Endodermal cell (in vitro differentiated cells): ENCODE measurements around the gene ZDHHC17. TPM values are rescaled to one million over a fixed set of nuclear protein-coding genes. Genes with fewer than 3 reads are reported as not detected.
A peak's percentile ranks its signal among the peaks of the same experiment; 100 is the strongest.

Experiments used
- DNase-seq: peaks from one replicate; pipeline ENCODE4 v3.0.0-alpha.2; 2017
- H3K27ac ChIP-seq: 2 replicates; pipeline ENCODE4 v1.5.1; 2013; ENCODE audit warnings: mild to moderate bottlenecking, low read depth, low read length, moderate library complexity
- H3K27me3 ChIP-seq: 2 replicates; pipeline ENCODE4 v1.6.1; 2013; ENCODE audit warnings: mild to moderate bottlenecking, low read length, moderate library complexity; ENCODE audit not compliant: insufficient read depth, control insufficient read depth, poor library complexity, severe bottlenecking
- H3K36me3 ChIP-seq: 2 replicates; pipeline ENCODE4 v1.7.0; 2013; ENCODE audit warnings: mild to moderate bottlenecking, low read length, moderate library complexity; ENCODE audit not compliant: control insufficient read depth, insufficient read depth
- H3K4me1 ChIP-seq: one replicate; pipeline ENCODE4 v1.7.0; 2013; ENCODE audit warnings: low read length; ENCODE audit not compliant: control insufficient read depth, insufficient read depth
- H3K4me3 ChIP-seq: 2 replicates; pipeline ENCODE4 v1.5.1; 2013; ENCODE audit warnings: mild to moderate bottlenecking, low read length, moderate library complexity
- H3K9ac ChIP-seq: 2 replicates; pipeline ENCODE4 v1.6.1; 2013; ENCODE audit warnings: mild to moderate bottlenecking, low read length, moderate library complexity; ENCODE audit not compliant: poor library complexity, severe bottlenecking; ENCODE audit errors: extremely low read depth
- H3K9me3 ChIP-seq: 2 replicates; pipeline ENCODE4 v1.6.1; 2013; ENCODE audit warnings: mild to moderate bottlenecking, low read length, moderate library complexity; ENCODE audit not compliant: control insufficient read depth
- H3K27ac Mint-ChIP-seq: 2 replicates; pipeline ENCODE4 v1.8.0; 2020; ENCODE audit warnings: mixed read lengths
- H3K27me3 Mint-ChIP-seq: 2 replicates; pipeline ENCODE4 v1.8.0; 2021; ENCODE audit warnings: mild to moderate bottlenecking, mixed read lengths; ENCODE audit not compliant: insufficient read depth
- H3K36me3 Mint-ChIP-seq: 2 replicates; pipeline ENCODE4 v1.8.0; 2020; ENCODE audit warnings: low read depth, mixed read lengths
- H3K4me1 Mint-ChIP-seq: 2 replicates; pipeline ENCODE4 v1.8.0; 2020; ENCODE audit warnings: mixed read lengths
- H3K4me3 Mint-ChIP-seq: 2 replicates; pipeline ENCODE4 v1.8.0; 2020; ENCODE audit warnings: mild to moderate bottlenecking, moderate library complexity, mixed read lengths
- H3K9me3 Mint-ChIP-seq: 2 replicates; pipeline ENCODE4 v1.8.0; 2020; ENCODE audit warnings: mild to moderate bottlenecking, mixed read lengths
- WGBS, 2 experiments: methylation state at CpG; one replicate each; pipeline versions ENCODE4 v1.1.5 to v1.1.7; 2013; ENCODE audit warnings: missing lambda C conversion rate in 2 of 2, mixed read lengths in 1 of 2; ENCODE audit not compliant: insufficient coverage in 1 of 2, insufficient read length in 1 of 2; 5-methylcytosine and 5-hydroxymethylcytosine counted together
- total RNA-seq, 2 donors: library from RNA; stranded (reverse); fragmentation: NEBNext Ultra II Directional in 1 of 2; extraction: Animal tissue kit (Norgen Biotek cat#: 25700) in 1 of 2; gene quantifications; 2 replicates in 1 of 2; 3 replicates in 1 of 2; pipeline ENCODE4 v1.2.1, GENCODE V29; 2021
- TF ChIP-seq, protein P1 (sequence below): fragments of 200-600 bp; sonication (generic); conservative IDR thresholded peaks from 2 replicates; pipeline ENCODE4 v1.5.0; 2021; ENCODE audit warnings: antibody characterized with exemption, mild to moderate bottlenecking

Gene ZDHHC17
- total RNA-seq, 2 donors from 2014 or later, result 37.9 to 40.0 TPM

DNA sequence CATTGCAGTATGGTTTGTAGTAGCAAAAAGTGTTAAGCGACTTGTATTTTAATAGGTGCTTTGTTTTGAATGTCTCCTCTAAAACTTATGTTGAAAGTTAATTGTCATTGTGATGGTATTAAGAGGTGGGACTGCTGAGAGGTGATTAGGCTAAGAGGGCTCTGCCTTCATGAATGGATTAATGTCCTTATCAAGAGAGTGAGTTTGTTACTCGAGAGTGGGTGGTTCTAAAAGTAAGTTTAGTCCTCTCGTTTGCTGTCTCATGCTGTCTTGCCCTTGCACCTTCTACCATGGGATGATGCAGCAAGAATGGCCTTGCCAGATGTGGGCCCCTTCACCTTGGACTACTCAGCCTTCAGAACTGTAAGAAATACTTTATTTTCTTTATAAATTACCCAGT lies 17.4 kb downstream of the ZDHHC17 start:
- Histone ChIP-seq H3K9me3 (no peaks in the 10 kb centered on the region), H3K27me3 (no peaks in the 10 kb centered on the region), H3K27ac (no peak overlapping the region), H3K36me3 (no peaks in the 10 kb centered on the region), H3K4me3 (no peak overlapping the region), H3K4me1 (peaks cover 14% of the 10 kb centered on the region), H3K9ac (no peak overlapping the region)
- Mint-ChIP-seq H3K9me3 (peaks cover 1% of the 10 kb centered on the region), H3K27ac (peak overlapping the region; percentile 40), H3K4me3 (no peak overlapping the region), H3K36me3 (peaks cover 5% of the 10 kb centered on the region), H3K4me1 (peaks cover 43% of the 10 kb centered on the region), H3K27me3 (peaks cover 24% of the 10 kb centered on the region)
- DNase-seq, result peak; percentile 69
- 35 to 80% methylated on average over 2 to 3 of the region's 3 CpGs for WGBS, 2 experiments
- TF ChIP-seq, protein P1, sequence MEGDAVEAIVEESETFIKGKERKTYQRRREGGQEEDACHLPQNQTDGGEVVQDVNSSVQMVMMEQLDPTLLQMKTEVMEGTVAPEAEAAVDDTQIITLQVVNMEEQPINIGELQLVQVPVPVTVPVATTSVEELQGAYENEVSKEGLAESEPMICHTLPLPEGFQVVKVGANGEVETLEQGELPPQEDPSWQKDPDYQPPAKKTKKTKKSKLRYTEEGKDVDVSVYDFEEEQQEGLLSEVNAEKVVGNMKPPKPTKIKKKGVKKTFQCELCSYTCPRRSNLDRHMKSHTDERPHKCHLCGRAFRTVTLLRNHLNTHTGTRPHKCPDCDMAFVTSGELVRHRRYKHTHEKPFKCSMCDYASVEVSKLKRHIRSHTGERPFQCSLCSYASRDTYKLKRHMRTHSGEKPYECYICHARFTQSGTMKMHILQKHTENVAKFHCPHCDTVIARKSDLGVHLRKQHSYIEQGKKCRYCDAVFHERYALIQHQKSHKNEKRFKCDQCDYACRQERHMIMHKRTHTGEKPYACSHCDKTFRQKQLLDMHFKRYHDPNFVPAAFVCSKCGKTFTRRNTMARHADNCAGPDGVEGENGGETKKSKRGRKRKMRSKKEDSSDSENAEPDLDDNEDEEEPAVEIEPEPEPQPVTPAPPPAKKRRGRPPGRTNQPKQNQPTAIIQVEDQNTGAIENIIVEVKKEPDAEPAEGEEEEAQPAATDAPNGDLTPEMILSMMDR, result no peak

DNA sequence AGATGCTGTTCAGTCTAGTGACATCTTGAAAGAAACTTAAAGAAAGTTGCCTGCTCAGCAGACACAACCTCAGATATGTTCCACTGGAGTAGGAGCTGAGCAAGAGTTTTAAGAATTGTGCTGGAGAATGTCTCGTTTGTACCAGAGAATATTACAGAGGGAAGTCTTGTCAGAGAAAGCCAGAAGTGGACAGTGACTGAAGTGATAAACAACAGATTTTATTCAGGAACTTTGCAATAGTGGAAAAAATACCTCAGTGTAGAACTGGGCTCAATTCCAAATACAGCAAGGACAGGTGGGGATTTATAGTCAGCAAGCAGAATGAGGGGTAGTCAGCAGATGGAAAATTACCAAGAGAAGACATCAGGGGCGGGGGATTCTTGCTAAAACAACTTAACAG lies 18.6 kb downstream of the ZDHHC17 start:
- Histone ChIP-seq H3K27me3 (no peaks in the 10 kb centered on the region), H3K4me1 (peaks cover 14% of the 10 kb centered on the region), H3K27ac (no peak overlapping the region), H3K9me3 (peaks cover 7% of the 10 kb centered on the region), H3K4me3 (peak overlapping the region; percentile 12), H3K36me3 (peaks cover 3% of the 10 kb centered on the region), H3K9ac (no peak overlapping the region)
- Mint-ChIP-seq H3K27me3 (peaks cover 24% of the 10 kb centered on the region), H3K27ac (no peak overlapping the region), H3K4me1 (peaks cover 36% of the 10 kb centered on the region), H3K36me3 (peaks cover 5% of the 10 kb centered on the region), H3K4me3 (no peak overlapping the region), H3K9me3 (peaks cover 1% of the 10 kb centered on the region)
- WGBS, 2 experiments, result 86 to 95% methylated on average over 1 to 2 of the region's 2 CpGs
- TF ChIP-seq, protein P1, result no peak
- DNase-seq, result no peak

DNA sequence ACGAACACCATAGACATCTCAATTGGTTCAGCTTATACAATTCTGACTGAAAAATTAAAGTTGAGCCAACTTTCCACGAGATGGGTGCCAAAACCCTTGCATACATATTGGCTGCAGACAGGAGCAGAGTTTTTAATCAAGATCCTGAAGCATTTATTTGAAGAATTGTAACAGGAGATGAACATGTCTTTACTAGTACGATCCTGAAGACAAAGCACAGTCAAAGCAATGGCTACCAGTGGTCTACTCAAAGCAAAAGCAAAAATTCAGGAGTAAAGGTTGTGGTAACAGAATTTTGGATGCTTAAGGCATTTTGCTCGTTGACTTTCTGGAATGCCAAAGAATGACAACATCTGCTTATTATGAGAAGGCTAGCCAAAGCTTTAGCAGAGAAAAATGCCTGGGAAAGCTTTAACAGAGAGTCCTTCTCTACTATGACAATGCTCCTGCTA lies 20.7 kb downstream of the ZDHHC17 start:
- H3K27me3 ChIP-seq, result no peaks in the 10 kb centered on the region
- Mint-ChIP-seq H3K9me3 (no peaks in the 10 kb centered on the region), H3K36me3 (peaks cover 7% of the 10 kb centered on the region), H3K4me1 (peaks cover 22% of the 10 kb centered on the region), H3K27me3 (peaks cover 18% of the 10 kb centered on the region), H3K27ac (no peak overlapping the region), H3K4me3 (no peak overlapping the region)
- TF ChIP-seq, protein P1, result no peak
- H3K9me3 ChIP-seq, result peaks cover 13% of the 10 kb centered on the region
- DNase-seq, result no peak
- H3K27ac ChIP-seq, result no peak overlapping the region
- H3K9ac ChIP-seq, result no peak overlapping the region
- H3K4me3 ChIP-seq, result no peak overlapping the region
- 92 to 100% methylated on average over 3 to 4 of the region's 4 CpGs for WGBS, 2 experiments
- H3K4me1 ChIP-seq, result peaks cover 14% of the 10 kb centered on the region
- H3K36me3 ChIP-seq, result peaks cover 6% of the 10 kb centered on the region
